Activated CD4-positive, alpha-beta T cell treated with anti-CD3 and anti-CD28 coated beads, Interleukin-2, Interleukin-6, amounts not matched to agents 100 ng/mL and 50 ng/mL, durations not matched to agents 16 hours and 8 hours (primary cell): Measurements from ENCODE around the gene ATG101.
"Not testable (repeated sequence)": the region's sequence is repeated elsewhere in the genome, so short reads cannot be mapped to it uniquely, and the experiment has no call there.

Experiments used
- DNase-seq: peaks from one replicate; pipeline ENCODE4 v3.0.0-alpha.2; 2020

ATG101 gene

GRCh38 chr12:52080403-52081251, 10.8 kb downstream of the ATG101 start:
- DNase-seq, result no peak

- DNase-seq, result no peak
Observed at GRCh38 chr12:52081263-52081733, 11.5 kb downstream of the ATG101 start.

- DNase-seq, result no peak
Observed at GRCh38 chr12:52082026-52082668, 12.4 kb downstream of the ATG101 start.

GRCh38 chr12:52082669-52082987, 12.8 kb downstream of the ATG101 start:
- no peak for DNase-seq

- DNase-seq, result peak; percentile 75
Observed at GRCh38 chr12:52082988-52083637, 13.3 kb downstream of the ATG101 start.

GRCh38 chr12:52083638-52083996, 13.8 kb downstream of the ATG101 start:
- no peak for DNase-seq

- DNase-seq, result no peak
Observed at GRCh38 chr12:52084491-52085231, 14.9 kb downstream of the ATG101 start.

- DNase-seq, result no peak
Observed at GRCh38 chr12:52085682-52086180, 16.0 kb downstream of the ATG101 start.

GRCh38 chr12:52086366-52086765, 16.6 kb downstream of the ATG101 start:
- no peak for DNase-seq

- no peak for DNase-seq
Observed at GRCh38 chr12:52086944-52087835, 17.4 kb downstream of the ATG101 start.

- no peak for DNase-seq
Observed at GRCh38 chr12:52087961-52088820, 18.4 kb downstream of the ATG101 start.

GRCh38 chr12:52089491-52089890, 19.7 kb downstream of the ATG101 start:
- no peak for DNase-seq

- no peak for DNase-seq
Observed at GRCh38 chr12:52090291-52090690, 20.5 kb downstream of the ATG101 start.

GRCh38 chr12:52091061-52091460, 21.3 kb downstream of the ATG101 start:
- DNase-seq, result no peak

- DNase-seq, result no peak
Observed at GRCh38 chr12:52091869-52092268, 22.1 kb downstream of the ATG101 start.

GRCh38 chr12:52093346-52093745, 23.6 kb downstream of the ATG101 start:
- no peak for DNase-seq

- no peak for DNase-seq
Observed at GRCh38 chr12:52096332-52097044, 26.7 kb downstream of the ATG101 start.

GRCh38 chr12:52097045-52097666, 27.4 kb downstream of the ATG101 start:
- no peak for DNase-seq

GRCh38 chr12:52104431-52105089, 34.8 kb downstream of the ATG101 start:
- DNase-seq, result not testable (repeated sequence)
